Nucleus accumbens (tissue), 56 donors: ENCODE measurements around the gene KDM4B.

Experiments used
- DNase-seq, 56 donors: peaks; one replicate each; lab custom pipeline; 2025; lab: John Stamatoyannopoulos, UW

KDM4B gene

DNA sequence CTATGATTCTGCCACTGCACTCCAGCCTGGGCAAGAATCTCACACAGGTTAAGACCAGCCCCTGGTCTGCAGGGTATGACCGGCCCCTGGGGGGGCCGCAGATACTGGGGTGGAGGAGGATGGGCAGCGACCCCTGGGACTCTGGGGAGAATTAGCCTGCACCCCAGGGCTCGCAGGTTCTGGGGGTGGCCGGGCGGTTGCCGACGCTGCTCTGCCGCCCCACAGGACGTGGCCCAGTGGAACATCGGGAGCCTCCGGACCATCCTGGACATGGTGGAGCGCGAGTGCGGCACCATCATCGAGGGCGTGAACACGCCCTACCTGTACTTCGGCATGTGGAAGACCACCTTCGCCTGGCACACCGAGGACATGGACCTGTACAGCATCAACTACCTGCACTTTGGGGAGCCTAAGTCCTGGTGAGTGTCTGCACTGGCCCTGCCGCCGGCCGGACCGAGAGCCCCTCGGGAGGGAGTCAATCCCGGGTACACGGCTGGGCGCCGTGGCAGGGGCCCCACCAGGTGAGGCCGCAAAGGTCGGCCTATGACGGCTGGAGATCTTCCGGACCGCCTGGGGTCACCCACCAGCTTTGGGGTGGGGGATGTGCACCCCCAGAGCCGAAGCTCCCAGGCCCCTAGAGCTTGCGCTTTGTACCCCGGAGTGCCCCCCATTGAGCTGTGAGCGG, 78.5 kb downstream of the KDM4B start:
- no peak for DNase-seq

DNA sequence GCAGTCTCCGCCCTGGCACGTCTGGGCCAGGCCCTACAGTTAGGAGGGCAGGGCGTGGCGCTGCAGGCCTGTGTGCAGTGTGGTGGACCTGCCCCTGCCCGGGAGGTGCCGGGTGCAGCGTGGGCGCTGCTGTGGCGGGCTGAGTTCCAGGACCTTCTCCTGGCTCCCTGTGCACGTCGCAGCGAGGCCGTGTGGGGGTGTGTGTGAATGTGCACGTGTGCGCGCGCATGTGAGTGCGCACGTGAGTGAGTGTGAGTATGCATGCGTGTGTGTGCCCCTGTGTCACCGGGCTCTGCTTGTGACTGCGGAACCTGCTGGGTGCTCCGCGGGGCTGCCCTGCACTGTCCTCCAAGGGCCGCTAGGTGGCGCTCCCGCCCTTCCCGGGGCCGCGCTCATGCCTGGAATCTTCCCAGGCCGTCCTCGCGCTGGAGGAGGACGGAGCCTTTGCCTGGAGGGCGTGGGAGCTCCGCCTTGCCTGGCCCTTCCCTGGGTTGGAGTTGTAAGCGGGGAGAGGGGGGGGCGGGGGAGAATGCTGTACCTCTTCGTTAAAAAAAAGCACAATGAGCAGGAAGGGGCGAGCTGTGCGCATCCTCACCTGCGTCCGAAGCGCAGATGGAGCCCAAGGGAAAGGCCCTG, 79.3 kb downstream of the KDM4B start:
- peak in 52 of 56 donors; percentile 25 to 89 (median 67) for DNase-seq

DNA sequence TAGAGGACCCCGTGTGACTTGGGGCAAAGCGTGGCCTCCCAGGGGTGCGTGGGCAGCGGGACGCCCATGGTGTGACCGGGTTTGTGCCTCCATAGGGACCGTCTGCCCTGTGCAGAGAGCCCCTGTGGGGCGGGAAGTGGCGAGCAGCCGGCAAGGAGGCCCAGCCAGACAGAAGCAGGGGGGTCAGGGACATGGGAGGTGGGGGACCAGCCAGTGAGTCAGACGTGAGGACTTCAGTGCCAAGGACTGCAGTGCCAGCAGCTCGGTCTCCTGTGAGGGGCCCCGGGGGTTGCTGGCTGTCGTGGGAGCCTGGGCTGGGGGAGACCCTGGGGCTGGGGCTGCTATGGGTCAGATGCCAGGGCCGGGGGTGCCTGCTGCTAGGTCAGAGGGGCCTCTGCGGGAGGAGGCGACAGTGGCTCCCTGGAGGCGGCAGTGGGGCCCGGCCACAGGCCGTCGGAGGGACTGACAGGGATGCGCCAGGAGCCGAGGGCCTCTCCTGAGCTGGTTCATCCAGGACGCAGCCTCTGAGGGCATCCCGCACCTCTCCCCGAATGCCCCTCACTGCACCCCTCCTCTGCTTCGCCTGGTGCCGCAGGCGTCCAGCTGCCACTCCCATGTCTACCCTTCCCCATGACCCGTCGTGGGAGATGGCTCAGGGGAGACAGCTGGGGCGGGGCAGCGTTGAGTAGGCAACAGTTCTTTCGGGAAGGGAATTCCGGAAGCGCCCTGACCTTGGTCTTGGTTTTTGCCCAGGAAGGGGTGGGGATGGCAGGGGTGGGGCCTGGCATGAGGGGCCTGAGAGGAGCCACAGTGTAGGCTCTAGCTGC, 80.0 kb downstream of the KDM4B start:
- no peak for DNase-seq

DNA sequence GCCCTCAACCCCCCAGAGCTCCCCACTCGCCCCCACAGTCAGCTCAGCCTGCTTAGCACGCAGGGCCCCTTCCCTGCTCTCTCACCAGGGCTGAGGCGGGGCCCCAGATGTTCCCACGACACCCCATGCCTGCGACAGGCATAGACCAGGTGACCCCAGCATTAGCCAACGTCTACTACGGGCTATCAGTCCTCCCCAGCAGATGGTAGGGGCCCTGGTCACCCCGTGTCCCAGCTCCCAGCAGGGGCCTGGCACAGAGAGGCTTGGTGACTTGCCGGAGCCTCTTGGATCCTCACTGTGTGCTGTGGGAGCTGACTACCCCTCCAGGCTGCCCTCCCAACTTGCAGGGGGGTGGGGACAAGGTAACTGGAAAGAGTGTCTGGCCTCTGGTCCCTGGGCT, 80.6 kb downstream of the KDM4B start:
- no peak for DNase-seq

DNA sequence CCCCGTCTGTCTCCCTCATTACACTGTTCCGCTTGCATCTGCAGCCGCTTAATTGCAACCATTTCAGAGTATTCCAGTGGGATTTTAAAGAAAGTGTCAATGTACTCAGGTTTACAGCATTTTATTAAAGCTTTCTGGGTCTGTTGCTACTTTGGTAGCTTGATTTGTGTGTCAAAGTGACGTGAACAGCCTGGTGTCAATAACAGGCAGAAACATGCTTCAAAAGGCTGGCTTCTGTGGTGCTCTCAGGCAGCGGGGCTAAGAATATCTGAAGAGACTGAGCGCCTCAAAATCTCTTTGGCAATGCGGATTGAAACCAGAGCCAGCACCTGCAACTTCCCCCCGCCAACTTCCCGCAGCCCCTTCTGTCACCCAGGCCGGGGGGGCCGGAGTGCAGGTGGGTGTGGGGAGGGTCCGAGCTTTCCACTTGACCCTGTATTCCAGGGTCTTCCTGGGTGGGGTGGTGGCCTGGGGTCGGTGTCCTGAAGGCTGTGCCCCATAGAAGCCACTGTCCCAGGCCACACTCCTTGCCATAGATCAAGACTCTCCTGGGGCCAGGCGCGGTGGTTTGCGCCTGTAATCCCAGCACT, 81.2 kb downstream of the KDM4B start:
- peak in 1 of 56 donors; percentile 8 for DNase-seq

DNA sequence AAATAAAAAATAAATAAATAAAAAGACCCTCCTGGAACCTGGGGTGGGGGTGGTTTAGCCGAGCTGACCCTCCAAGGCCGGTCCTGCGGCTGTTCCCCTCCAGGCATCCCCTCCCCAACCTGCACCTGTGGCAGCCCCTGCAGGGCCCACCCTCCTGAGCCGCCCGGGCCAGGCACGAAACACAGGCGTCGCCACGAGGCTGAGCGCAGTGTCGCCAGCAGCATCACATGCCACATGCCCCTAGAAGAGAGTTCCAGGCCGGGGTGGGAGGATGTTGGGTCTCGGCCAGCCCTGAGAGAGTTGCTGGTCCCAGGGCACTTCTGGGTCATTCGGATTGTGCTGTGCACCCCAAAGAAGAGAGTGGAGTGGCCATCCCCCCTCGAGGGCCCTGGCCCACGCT, 82.0 kb downstream of the KDM4B start:
- no peak for DNase-seq

DNA sequence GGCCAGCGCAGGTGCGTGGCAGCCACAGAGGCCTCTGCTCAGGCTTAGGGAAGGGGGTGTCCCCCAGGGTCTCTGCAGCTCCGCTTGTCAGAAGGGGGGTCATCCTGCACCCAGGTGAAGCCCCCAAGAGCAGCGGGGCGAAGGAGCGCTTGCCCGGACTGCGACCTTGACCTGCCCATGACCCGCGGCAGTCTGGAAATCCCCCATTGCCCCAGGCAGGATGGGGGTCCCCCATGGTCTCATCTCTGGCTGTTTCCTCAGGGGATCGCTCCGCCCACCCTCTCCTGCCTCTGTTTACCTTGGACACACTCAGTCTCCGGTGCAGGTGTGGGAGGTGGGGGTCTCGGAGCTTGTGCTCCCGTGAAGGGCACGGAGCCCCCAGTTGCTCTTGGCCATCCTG, 82.7 kb downstream of the KDM4B start:
- no peak for DNase-seq

DNA sequence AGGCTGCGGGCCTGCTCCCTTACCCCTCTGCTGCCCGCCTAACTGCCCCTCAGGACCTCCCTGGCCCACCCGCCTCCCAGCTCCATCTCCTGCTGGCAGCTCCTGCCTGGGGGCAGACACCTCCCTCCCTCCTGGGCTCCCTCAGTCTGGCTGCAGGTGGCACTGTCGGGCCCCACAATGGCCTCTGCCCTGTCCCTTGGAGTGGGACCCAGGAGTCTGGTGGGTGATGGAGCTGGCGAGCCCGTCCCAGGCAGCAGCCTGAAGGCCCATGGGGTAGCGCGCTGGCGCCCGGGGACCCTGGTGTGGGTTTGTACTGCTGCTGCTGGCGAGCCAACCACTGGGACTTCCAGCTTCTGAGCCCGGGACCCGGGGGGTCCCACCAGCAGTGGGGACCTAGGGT, 83.6 kb downstream of the KDM4B start:
- DNase-seq: peak in 1 of 56 donors; percentile 14

DNA sequence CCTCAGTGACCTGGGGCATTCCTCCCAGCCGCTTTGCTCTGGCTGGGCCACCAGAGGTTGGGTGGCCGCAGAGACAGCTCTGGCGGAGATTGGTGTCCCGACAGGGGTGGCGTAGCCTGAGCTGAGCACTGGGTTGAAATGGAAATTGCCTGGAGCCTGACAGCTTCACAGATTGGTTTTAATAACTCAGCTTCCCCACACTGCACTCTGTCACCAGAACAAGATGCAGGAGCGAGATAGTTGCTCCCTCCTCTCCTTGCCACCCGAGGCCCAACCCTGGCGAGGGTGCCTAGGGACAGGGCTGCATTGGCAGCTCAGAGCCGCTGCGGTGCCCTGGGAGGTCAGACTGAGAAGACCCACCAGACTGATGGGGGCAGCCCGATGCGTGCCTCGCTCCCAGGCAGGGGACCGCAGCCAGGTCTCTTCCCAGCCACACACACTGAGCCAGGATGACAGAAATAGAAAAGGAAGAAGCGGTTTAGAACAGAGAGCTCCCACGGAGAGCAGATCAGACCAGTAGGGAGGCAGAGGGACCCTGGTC, 84.1 kb downstream of the KDM4B start:
- no peak for DNase-seq

DNA sequence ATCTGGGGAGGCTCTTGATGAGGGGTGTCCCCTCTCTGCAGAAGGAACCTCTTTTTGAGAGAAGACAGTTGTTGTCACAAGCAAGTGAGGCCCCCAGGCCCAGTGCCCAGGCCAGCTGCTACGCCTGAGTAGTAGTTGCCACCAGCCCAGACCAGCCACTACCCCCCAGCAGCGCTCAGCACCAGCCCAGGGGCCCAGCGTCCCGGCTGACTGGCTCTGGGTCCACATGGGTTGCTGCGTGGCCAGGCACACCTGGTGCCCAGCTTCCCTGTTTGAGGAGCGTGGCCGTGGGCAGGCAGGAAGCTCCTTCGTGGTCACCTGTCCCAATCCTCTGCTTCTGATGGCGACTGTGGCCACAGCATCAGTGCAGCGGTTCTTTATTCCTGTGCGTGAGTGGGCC, 84.7 kb downstream of the KDM4B start:
- no peak for DNase-seq

DNA sequence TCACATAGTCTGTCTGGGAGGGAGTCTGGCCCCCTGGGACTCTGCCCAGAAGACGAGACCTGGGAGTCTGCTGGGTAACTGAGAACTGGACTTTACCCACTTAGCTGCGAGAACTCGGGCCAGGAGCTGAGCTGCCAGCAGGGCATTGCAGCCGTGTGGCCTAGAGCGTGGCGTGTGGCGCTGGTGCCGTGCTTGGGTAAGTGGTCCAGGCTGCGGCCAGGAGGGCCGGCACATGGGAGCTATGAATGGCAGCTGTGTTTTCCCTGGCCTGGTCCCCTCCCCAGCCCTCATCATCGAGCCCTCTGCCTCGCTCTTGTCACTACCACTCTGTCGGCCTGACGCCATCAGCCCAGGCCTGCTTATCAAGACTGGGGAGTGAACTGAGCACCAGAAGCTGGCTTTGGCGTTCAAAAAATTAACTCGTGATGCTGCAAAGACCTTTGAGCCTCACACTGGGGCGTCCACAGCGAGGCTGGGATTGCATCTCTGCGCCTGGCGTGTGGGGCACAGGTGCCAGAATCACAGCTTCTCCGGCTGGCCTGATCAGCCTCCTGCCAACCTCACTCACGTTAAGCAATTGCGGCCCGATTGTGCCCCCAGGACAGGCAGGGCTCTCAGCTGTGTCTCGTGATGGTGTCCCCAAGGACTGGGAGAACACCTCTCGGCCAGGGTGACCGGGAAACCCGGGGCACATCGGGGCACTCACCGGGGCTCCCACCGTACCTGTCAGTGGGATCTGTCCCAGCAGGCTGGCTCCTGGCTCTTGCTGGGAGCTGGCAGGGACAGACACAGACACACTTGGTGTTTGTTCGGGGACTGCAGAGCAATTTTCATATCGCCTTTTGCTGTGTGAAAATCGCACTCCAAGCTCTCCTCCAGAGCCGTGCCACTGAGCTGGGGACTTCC, 85.9 kb downstream of the KDM4B start:
- peak in 35 of 56 donors; percentile 9 to 70 (median 41) for DNase-seq

DNA sequence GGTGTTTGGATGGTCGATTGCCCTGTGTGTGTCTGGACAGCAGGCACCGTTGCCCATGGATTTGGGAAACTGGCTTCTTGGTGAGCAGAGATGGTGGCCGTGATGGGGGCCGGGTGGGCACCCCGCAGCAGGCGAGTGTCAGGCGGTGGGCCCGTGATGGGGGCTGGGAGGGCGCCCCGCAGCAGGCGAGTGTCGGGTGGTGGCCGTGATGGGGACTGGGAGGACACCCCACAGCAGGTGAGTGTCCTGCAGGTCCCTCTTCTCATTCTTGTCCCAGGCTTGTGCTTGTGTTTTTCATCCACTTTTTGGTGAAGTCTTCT, 86.5 kb downstream of the KDM4B start:
- DNase-seq: no peak

DNA sequence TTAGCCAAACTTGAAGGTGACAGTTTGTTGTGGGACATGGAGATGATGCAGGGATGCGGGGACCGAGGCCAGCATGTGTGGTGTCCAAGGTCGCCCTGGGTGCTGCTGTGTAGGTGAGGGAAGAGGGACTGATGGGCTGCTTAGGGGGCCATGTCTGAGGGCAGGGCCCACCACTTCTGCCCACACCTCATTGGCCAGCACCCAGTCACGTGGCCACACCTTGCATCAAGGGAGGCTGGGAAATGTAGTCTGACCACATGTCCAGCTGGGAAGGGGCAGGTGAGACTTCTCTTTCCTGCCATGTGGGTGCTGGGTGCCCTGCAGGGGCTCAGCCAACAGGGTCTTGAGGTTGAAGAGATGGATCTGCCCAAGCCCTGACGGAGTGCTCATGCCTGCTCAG, 88.9 kb downstream of the KDM4B start:
- DNase-seq: peak in 4 of 56 donors; percentile 8 to 35 (median 22)

DNA sequence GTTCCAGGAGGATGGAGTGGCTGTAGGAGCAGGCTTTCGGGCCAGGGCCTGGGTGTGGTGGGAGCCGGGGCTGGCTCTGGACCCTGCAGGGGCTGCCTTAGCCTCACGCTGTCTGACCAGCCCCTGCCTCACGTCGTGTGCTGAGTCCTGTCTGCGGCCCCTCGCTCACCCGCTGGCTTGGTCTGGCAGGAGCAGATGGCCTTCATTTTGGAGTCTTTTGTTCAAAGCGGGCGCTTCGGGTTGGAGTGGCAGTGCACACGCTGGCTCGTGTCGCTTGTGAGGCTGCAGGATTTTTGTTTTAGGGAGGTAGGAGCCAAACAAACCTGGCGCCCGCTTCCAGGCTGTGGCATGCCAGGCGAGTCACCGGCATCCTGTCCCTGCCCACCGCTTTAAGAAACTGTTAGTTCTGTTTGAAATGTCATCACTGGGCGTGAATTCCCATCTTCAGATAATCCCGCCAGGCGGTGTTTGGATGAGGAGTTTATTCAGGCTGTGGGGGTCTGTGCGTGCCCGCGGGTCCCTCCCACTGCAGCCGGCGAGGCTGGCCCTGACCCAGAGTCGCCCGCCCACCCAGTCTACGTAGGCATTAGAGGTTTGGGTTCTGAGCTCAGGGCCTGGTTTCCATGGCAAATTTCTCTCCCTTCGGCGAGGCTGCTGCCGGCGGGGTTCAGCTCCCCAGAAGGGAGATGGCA, 89.8 kb downstream of the KDM4B start:
- DNase-seq: peak in 10 of 56 donors; percentile 15 to 52 (median 34)

DNA sequence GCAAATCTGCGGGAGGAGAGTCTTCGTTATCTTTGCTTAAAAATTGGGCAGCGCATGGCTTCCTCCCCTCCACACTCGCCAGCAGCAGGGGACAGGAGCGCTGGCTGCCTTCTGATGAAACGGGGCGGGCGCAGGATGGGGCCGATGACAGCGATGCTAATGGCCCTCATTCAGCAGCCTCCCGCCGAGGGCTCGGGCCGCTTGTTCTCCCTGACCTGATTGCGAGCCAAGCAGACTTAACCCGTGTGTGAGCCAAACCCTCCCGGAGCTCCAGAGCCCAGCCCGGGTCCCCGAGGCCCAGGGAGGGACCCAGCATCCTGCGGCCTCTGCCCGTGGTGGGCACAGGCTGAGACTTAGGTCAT, 90.3 kb downstream of the KDM4B start:
- peak in 18 of 56 donors; percentile 13 to 52 (median 24) for DNase-seq

DNA sequence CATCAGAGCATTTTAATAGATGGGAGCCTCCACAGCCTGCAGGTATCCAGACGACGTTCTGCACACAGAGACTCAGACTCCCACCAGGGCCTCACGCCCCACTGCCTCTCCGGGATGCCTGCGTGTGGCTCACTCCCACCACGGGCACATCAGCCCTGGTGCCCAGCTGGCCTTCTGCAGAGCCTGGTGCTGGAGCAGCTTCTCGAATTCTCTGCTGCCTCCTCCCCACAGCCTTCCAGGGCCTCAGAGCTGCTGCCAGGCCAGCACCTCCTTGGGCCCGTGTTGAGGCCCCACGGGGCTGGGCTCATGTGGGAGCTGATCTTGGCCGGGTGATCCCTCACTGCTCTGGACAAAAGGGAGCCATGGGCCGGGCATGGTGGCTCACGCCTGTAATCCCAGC, 90.9 kb downstream of the KDM4B start:
- DNase-seq: no peak

DNA sequence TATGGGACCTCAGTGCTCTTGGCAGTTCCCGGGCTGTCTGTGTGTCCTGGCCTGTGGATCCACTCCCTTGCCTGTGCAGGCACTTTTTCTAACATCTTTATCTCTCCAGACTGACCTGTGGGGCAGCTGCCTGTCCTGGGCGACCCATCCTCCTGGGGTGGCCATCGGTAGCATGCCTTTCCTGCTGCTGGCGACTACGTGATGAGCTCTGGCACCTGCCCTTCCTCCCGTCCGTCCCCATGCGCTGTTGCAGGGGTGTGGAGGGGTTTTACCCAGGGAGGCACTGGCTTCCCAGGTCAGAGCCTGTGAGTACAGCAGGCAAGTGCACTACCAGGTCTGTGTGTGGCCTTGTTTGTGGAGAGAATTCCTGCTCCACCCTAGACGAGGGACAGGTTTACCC, 93.3 kb downstream of the KDM4B start:
- DNase-seq: no peak

DNA sequence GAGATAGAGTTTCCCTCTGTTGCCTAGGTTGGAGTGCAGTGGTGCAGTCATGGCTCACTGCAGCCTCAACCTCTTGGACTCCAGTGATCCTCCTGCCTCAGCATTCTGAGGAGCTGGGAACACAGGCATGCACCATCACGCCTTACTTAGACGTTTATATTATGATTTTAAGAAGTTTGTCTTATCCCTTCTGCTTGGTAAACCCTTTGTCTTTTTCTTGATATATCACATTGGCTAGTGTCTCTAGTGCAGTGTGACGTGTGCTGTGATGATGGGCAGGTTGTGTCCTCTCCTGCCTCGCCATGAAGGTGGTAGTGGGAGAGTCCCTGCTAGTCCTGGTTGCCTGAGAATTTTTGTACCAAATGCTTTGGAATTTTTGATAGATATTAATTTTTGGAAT, 93.9 kb downstream of the KDM4B start:
- no peak for DNase-seq

DNA sequence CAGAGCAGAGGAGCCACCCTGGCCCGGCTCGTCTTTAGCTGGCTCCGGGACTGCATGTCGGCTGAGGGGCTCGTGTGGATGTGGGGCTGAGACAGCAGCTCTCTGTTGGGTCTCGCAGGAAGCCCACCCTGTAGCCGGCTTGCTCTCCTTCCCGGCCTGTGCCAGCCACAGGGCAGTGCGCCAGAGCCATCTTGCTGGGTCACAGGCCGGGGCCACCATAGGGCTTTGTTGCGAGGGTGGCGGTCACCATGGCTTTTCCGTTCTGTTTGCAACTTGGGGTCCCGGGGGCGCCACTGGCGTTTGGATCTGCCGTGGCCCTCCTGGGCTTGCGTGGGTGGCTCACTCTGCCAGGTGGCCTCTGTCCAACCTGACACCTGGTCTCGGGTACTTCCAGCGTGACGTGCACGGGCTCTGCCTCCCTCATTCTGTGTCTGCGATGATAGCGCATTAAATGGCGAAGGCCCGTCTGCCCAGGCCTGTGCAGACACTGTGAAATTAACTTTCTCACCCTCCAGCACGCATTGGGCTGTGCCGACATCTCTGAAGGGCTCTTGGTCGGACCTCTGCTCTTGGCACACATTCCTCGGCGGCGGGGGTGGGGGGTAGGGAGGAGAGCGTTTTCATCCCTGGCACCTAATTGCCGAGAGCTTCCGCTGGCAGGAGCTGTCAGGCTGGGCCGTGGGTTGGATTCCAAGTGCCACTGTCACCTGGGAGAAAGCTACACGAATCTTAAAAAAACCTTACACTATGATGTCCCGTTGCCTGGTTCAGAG, 95.1 kb downstream of the KDM4B start:
- no peak for DNase-seq
